LNCaP clone FGC (cell line): ENCODE results near the gene FIZ1.
"Not testable (repeated sequence)": the region's sequence is repeated elsewhere in the genome, so short reads cannot be mapped to it uniquely, and the experiment has no call there.

Experiments
- DNase-seq: peaks from one replicate; pipeline ENCODE4 v3.0.0-alpha.2; 2011; ENCODE audit warnings: low read depth
- H3K4me3 ChIP-seq: 2 replicates; pipeline ENCODE4 v1.5.1; 2011; ENCODE audit warnings: mild to moderate bottlenecking, low read depth, low read length, control low read depth
- TF ChIP-seq, protein P1 (sequence below): IDR thresholded peaks from 2 replicates; pipeline ENCODE4 v1.5.1; 2012; ENCODE audit warnings: mild to moderate bottlenecking; ENCODE audit not compliant: control insufficient read depth, insufficient read depth; ENCODE audit errors: extremely low read depth

Gene FIZ1

DNA sequence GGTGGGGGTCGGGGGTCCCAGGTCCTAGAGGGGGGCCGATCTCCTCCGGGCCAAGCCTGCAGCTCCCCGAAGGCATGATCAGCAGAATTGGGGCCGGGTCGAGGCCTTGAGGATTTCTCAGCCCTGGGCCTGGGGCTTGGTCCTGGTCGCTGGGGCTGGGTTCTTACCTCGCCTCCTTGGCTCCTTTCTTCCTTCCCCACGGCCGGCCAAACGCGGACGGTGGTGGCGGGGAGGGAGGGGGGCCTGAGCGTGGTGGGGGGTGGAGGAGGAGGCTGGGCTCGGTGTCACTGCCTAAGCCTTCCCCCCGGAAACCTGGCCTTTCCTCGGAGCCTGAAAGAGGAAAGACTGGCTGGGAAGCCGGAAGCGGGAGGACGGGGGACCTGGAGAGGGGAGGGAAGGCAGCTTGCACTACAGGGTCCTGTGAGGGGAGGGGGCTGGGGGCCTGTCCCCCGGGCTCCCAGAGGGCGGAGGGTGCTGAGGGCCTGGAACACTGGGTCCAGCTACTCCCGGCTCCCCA, 18.6 kb downstream of the FIZ1 start, which contains the start of gene ZNF579:
TSS of gene ZNF579 (minus strand) at position 221 of the 517 bp plus-strand sequence. CDS start 1,209 bp downstream, outside the sequence.
- peak within 1 kb of the TSS; percentile 81 for H3K4me3 ChIP-seq
- peak; percentile 67 for DNase-seq
- TF ChIP-seq, protein P1, sequence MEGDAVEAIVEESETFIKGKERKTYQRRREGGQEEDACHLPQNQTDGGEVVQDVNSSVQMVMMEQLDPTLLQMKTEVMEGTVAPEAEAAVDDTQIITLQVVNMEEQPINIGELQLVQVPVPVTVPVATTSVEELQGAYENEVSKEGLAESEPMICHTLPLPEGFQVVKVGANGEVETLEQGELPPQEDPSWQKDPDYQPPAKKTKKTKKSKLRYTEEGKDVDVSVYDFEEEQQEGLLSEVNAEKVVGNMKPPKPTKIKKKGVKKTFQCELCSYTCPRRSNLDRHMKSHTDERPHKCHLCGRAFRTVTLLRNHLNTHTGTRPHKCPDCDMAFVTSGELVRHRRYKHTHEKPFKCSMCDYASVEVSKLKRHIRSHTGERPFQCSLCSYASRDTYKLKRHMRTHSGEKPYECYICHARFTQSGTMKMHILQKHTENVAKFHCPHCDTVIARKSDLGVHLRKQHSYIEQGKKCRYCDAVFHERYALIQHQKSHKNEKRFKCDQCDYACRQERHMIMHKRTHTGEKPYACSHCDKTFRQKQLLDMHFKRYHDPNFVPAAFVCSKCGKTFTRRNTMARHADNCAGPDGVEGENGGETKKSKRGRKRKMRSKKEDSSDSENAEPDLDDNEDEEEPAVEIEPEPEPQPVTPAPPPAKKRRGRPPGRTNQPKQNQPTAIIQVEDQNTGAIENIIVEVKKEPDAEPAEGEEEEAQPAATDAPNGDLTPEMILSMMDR = no peak

DNA sequence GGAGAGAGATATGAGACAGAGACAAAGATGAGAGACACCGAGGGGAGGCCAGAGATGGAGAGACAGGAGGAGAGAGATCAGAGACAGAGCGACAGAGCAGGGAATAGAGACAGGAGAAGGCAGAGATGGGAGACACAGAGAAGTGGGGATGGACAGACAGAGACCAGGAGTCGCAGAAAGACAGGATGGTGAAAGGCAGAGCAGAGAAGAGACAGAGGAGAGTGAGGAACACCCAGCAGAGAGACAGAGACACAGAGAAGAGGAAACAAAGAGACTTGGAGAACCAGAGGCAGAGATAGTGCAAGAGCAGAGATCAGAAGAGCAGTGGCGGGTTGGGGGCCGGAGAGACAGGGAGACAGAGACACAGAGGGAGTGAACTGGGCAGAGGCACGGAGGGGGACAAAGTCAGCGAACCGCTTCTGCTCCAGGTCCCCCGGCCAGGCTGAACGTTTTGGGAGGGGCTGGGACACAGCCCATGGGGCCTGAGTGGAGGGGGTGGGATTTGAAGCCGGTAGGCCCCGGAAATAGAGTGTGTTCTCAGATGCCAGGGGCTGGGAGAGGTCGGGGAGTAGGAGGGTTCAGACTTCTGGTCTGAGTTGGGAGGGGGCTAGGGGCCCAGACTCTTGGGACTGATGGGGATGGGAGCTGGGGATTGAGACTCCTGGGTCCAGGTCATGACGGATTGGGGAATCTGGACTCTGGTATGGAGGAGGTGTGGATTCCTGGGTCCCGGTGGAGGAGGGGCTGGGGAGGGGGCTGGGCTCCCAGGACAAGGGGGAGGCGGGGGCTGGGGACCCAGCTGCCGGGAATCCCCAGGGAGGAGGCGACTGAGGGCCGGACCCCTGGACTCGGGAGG, 19.3 kb downstream of the FIZ1 start:
- TF ChIP-seq, protein P1 = no peak
- no peak for DNase-seq
- peak overlapping the region; percentile 81 for H3K4me3 ChIP-seq

DNA sequence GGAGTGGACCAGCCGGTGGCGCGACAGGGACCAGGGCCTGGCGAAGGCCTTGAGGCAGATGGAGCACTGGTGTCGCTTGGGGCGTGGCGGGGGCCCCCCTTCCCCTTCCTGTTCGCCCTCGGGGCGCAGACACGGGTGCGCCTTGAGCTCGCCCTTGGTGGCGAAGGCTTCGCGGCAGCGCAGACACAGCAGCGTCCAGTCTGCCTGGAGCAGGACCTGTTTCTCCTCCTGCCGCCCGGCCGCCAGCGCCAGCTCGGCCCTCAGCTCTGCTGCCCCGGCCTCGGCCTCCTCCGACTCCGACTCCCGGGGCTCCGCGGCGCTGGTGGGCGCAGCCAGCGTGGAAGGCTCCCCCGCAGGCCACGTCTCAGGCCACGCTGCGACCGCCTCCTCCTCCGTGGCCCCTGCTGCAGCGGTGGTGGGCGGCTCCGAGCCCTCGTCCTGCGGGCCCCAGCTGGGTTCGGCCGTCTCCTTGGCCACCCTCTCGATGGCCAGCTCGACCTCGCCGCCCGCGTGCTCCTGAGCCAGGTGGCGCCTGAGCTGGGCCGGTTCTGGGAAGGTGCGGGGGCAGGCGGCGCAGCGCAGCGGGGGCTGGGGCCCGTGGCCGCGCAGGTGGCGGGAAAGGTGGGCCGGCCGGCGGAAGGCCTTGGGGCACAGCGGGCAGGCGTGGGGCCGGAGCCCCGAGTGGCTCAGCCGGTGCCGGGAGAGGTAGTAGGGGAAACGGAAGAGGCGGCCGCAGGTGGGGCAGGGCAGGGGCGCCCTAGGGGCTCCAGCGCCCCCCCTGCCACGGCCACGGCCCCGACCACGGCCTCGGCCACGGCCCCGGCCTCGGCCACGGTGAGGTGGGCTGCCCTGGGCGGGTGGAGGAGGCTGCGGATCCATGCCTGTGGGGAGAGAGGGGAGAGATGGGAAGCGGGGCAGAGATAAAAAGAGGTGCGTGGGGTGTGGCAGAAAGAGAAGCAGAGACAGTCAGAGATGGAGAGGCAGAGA, 20.3 kb downstream of the FIZ1 start:
- no peak for DNase-seq
- TF ChIP-seq, protein P1 = no peak
- peak overlapping the region; percentile 81 for H3K4me3 ChIP-seq

DNA sequence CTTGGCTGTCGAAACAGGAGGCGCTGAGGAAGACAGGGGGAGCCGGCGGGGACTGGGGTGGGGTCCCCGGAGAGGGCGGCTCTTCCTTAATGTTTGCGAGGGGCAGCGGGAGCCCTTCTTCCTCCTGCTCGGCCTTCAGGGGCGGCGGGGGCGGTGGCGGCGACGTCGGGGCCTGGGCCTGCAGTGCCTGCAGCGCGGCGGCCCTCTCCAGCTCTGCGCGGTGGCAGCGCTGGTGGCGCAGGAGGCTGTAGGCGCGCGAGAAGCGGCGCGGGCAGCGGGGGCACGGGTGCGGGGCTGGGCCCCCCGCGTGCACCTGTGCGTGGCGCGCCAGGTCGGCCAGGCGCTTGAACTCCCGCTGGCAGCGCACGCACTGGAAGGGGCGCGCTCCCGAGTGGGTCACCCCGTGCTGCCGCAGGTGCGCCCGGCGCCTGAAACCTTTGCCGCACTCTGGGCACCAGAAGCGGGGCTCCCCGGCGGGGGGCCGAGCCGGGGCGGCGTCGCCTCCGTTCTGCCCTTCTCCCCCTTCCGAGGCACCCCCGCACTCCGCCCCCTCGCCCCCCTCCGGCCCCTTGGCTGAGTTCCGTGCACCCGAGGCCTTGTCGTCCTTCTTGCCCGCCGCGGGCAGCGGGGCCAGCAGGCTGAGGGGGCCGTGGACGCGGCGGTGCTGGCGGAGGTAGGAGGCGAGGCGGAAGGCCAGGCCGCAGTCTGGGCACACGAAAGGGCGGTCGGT, 21.1 kb downstream of the FIZ1 start:
- DNase-seq = no peak
- no peak overlapping the region for H3K4me3 ChIP-seq
- TF ChIP-seq, protein P1 = no peak

DNA sequence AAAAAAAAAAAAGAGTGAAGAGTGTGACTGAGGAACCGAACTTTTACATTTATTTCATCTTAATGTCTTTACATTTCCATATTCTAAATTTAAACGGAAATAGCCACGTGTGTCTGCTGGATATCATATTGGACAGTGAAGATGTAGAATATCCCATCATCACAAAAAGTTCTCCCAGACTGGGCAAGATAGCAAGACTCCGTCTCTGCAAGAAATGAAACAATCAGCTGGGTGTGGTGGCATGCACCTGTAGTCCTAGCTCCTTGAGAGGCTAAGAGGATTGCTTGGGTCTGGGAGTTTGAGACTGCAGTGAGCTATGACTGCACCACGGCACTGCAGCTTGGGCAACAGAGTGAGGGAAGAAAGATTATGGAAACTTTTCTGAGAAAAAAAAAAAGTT, 22.6 kb downstream of the FIZ1 start:
- TF ChIP-seq, protein P1 = no peak
- no peak overlapping the region for H3K4me3 ChIP-seq
- DNase-seq = no peak

DNA sequence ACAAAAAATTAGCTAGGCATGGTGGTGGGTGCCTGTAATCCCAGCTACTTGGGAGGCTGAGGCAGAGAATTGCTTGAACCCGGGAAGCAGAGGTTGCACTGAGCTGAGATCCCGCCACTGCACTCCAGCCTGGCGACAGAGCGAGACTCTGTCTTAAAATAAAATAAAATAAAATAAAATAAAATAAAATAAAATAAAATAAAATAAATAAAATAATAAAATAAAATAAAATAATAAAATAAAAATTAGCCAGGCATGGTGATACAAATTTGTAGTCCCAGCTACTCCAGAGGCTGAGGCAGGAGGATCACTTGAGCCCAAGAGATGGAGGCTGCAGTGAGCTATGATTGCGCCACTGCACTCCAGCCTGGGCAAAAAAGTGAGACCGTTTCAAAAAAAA, 25.4 kb downstream of the FIZ1 start:
- not testable (repeated sequence) for DNase-seq, H3K4me3 ChIP-seq

DNA sequence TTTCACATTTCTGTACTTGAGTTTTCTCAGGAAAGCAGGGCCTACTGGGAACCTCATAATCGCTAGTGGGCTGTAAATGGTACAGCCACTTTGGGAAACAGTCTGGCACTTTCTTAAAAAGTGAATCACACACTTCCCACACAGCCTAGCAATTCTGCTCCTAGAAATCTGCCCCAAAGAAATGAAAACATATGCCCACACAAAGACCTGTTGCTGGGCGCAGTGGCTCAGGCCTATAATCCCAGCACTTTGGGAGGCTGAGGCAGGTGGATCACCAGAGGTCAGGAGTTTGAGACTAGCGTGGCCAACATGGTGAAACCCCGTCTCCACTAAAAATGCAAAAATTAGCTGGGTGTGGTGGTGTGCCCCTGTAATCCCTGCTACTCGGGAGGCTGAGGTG, 29.8 kb downstream of the FIZ1 start:
- not testable (repeated sequence) for H3K4me3 ChIP-seq, DNase-seq
